IMR-90 (cell line): Measurements from ENCODE around the gene TBCC. TPM values are rescaled to one million over a fixed set of nuclear protein-coding genes. Genes with fewer than 3 reads are reported as not detected.

Experiments used
- ATAC-seq: fragments of 200-7000 bp; cut with Tn5 transposase; 2 replicates; pipeline ENCODE4 v1.9.1; 2020; ENCODE audit warnings: low read depth, mild to moderate bottlenecking, moderate library complexity
- BruUV-seq: library from RNA; stranded (reverse); fragments of 400-500 nt; replicated peaks from 2 replicates; lab custom pipeline; 2021; lab: Mats Ljungman, UMichigan
- CTCF ChIA-PET: fragments of 300-600 bp; formaldehyde crosslinking; extraction: SDS; loops from one replicate; lab custom pipeline; 2021; ENCODE audit warnings: antibody characterized with exemption; lab: Yijun Ruan, JAX
- POLR2A ChIA-PET: fragments of 300-600 bp; sonication (Branson Sonifier 250); formaldehyde crosslinking; loops from one replicate; lab custom pipeline; 2022; ENCODE audit warnings: antibody characterized with exemption; ENCODE audit not compliant: unreplicated experiment; lab: Charles Lee
- DNase-seq: peaks from one replicate; pipeline ENCODE4 v3.0.0; 2013
- H2AFZ ChIP-seq: replicated peaks from 2 replicates; pipeline ENCODE3; 2013; ENCODE audit warnings: low read length, mild to moderate bottlenecking; ENCODE audit not compliant: poor library complexity
- H2AK5ac ChIP-seq: 2 replicates; pipeline ENCODE4 v1.6.1; 2013; ENCODE audit warnings: low read depth, low read length, inconsistent platforms
- H2AK9ac ChIP-seq: replicated peaks from 2 replicates; pipeline ENCODE3; 2013; ENCODE audit warnings: mild to moderate bottlenecking, low read depth, low read length, moderate library complexity; ENCODE audit not compliant: poor library complexity
- H2BK120ac ChIP-seq: 2 replicates; pipeline ENCODE4 v1.6.1; 2013; ENCODE audit warnings: low read depth, low read length, inconsistent platforms
- H2BK15ac ChIP-seq: 3 replicates; pipeline ENCODE4 v1.6.1; 2013; ENCODE audit warnings: low read depth, low read length, inconsistent platforms
- H2BK20ac ChIP-seq: 2 replicates; pipeline ENCODE4 v1.6.1; 2013; ENCODE audit warnings: low read depth, mild to moderate bottlenecking, inconsistent platforms, low read length, moderate library complexity
- H2BK5ac ChIP-seq: 2 replicates; pipeline ENCODE4 v1.6.1; 2013; ENCODE audit warnings: mild to moderate bottlenecking, low read depth, low read length, inconsistent platforms; ENCODE audit not compliant: poor library complexity, severe bottlenecking
- H3K14ac ChIP-seq: replicated peaks from 2 replicates; pipeline ENCODE4 v1.6.1; 2013; ENCODE audit warnings: low read depth, low read length, inconsistent platforms
- H3K18ac ChIP-seq: 2 replicates; pipeline ENCODE4 v1.6.1; 2013; ENCODE audit warnings: low read depth, low read length, control low read depth
- H3K23ac ChIP-seq: 2 replicates; pipeline ENCODE4 v1.6.1; 2013; ENCODE audit warnings: low read depth, low read length, inconsistent platforms
- H3K27ac ChIP-seq: 2 replicates; pipeline ENCODE4 v1.5.1; 2013; ENCODE audit warnings: mild to moderate bottlenecking, control low read depth, low read length; ENCODE audit not compliant: insufficient read depth
- H3K27me3 ChIP-seq: 2 replicates; pipeline ENCODE4 v1.6.1; 2013; ENCODE audit warnings: low read length; ENCODE audit not compliant: control insufficient read depth, insufficient read depth
- H3K36me3 ChIP-seq: 2 replicates; pipeline ENCODE4 v1.6.1; 2013; ENCODE audit warnings: low read length, mixed read lengths; ENCODE audit not compliant: control insufficient read depth, insufficient read depth
- H3K4ac ChIP-seq: 2 replicates; pipeline ENCODE4 v1.6.1; 2013; ENCODE audit warnings: low read depth, low read length, inconsistent platforms
- H3K4me1 ChIP-seq: 2 replicates; pipeline ENCODE4 v1.6.1; 2013; ENCODE audit warnings: low read length, mixed read lengths; ENCODE audit not compliant: control insufficient read depth, insufficient read depth
- H3K4me2 ChIP-seq: 2 replicates; pipeline ENCODE4 v1.6.1; 2013; ENCODE audit warnings: low read depth, mild to moderate bottlenecking, control low read depth, low read length, moderate library complexity
- H3K4me3 ChIP-seq: 2 replicates; pipeline ENCODE4 v1.5.1; 2013; ENCODE audit warnings: low read depth, mild to moderate bottlenecking, control low read depth, low read length, moderate library complexity; ENCODE audit not compliant: insufficient read depth
- H3K56ac ChIP-seq: 2 replicates; pipeline ENCODE4 v1.6.1; 2013; ENCODE audit warnings: low read length, inconsistent platforms; ENCODE audit not compliant: insufficient read depth; ENCODE audit errors: extremely low read depth
- H3K79me1 ChIP-seq, 2 experiments: 2 replicates each; pipeline ENCODE4 v1.6.1; 2013; ENCODE audit warnings: low read length in 2 of 2, inconsistent platforms in 1 of 2, low read depth in 1 of 2
- H3K9ac ChIP-seq: 2 replicates; pipeline ENCODE4 v1.6.1; 2013; ENCODE audit warnings: low read depth, low read length, control low read depth
- H3K9me1 ChIP-seq: 2 replicates; pipeline ENCODE4 v1.6.1; 2013; ENCODE audit warnings: low read length, inconsistent platforms; ENCODE audit not compliant: insufficient read depth
- H3K9me3 ChIP-seq: 2 replicates; pipeline ENCODE4 v1.6.1; 2013; ENCODE audit warnings: low read length; ENCODE audit not compliant: control insufficient read depth, insufficient read depth
- H4K20me1 ChIP-seq: 2 replicates; pipeline ENCODE4 v1.6.1; 2013; ENCODE audit warnings: low read length, inconsistent platforms; ENCODE audit not compliant: insufficient read depth
- H4K5ac ChIP-seq: 2 replicates; pipeline ENCODE4 v1.6.1; 2013; ENCODE audit warnings: mild to moderate bottlenecking, low read depth, low read length, control low read depth
- H4K8ac ChIP-seq, 2 experiments: 2 replicates each; pipeline ENCODE4 v1.6.1; 2013; ENCODE audit warnings: low read depth in 2 of 2, low read length in 2 of 2, control low read depth in 1 of 2, inconsistent platforms in 1 of 2
- H4K91ac ChIP-seq: 2 replicates; pipeline ENCODE4 v1.6.1; 2013; ENCODE audit warnings: low read depth, low read length, inconsistent platforms; ENCODE audit not compliant: insufficient read depth
- FOS ChIP-seq: fragments of 150-350 bp; IDR thresholded peaks from 2 replicates; pipeline ENCODE4 v1.6.1; 2016; ENCODE audit warnings: low read depth, low read length
- MAFK ChIP-seq: IDR thresholded peaks from 2 replicates; pipeline ENCODE4 v1.6.1; 2012; ENCODE audit warnings: low read depth, low read length, improper control_type of control experiment
- MAZ ChIP-seq: IDR thresholded peaks from 2 replicates; pipeline ENCODE4 v1.6.1; 2012; ENCODE audit warnings: low read depth, mild to moderate bottlenecking, low read length, improper control_type of control experiment, moderate library complexity, borderline replicate concordance
- WGBS, 2 experiments: methylation state at CpG; one replicate each; pipeline versions ENCODE4 v1.1.5 to v1.1.7; 2013; ENCODE audit warnings: missing lambda C conversion rate in 2 of 2; ENCODE audit not compliant: insufficient read length in 1 of 2; ENCODE audit errors: extremely low coverage in 2 of 2; 5-methylcytosine and 5-hydroxymethylcytosine counted together
- dilution Hi-C: fragments of 300-500 bp; cut with HindIII; formaldehyde crosslinking; loops from one replicate; pipeline ENCODE4 v1.14.3; 2018; ENCODE audit warnings: low sequenced_read_pairs; ENCODE audit not compliant: unreplicated experiment
- in situ Hi-C: fragments of 300-500 bp; cut with MboI; formaldehyde crosslinking; loops from 3 replicates; pipeline ENCODE4 v1.14.3; 2019; ENCODE audit warnings: low sequenced_read_pairs, inconsistent platforms, mixed read lengths
- intact Hi-C: fragments of 100-400 bp; cut with micrococcal nuclease; formaldehyde crosslinking; loops from 2 replicates; pipeline ENCODE4 v1.10.0; 2022
- polyA plus RNA-seq, 3 experiments: library from polyadenylated mRNA; depleted of rRNA; stranded (reverse); fragments of >200 nt; gene quantifications; 2 replicates each; pipeline ENCODE4 v1.2.3, GENCODE V29; 2012; ENCODE audit warnings: low replicate concordance in 1 of 3
- total RNA-seq: library from RNA; depleted of rRNA; stranded (reverse); fragments of >200 nt; gene quantifications from 2 replicates; pipeline ENCODE4 v1.2.3, GENCODE V29; 2012
- TF ChIP-seq, protein P1 (sequence below): fragments of 150-350 bp; IDR thresholded peaks from 2 replicates; pipeline ENCODE4 v1.6.1; 2016; ENCODE audit warnings: low read depth, mild to moderate bottlenecking, low read length, moderate library complexity, borderline replicate concordance

The TBCC gene
- total and polyA plus RNA-seq, 2 of the 4 experiments (the other 2 are of a cell fraction): 23.0 to 32.6 TPM

DNA sequence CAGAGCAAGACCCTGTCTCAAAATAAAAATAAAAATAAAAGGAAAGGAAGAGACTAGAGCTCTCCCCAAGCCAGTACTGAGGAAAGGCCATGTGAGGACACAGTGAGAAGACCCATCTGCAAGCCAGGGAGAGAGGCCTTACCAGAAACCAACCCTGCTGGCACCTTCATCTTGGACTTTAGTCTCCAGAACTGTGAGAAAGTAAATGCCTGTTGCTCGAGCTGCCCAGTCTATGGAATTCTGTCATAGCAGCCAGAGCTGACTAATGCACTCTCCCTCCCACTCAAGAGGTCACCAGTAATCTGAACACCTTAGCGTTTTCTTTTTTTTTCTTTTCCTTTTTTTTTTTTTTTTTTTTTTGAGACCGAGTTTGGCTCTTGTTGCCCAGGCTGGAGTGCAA, 16.2 kb downstream of the TBCC start:
- dilution Hi-C loops: no loop called here

More for the DNA sequence above, 16.2 kb downstream of the TBCC start:
- peaks cover 0 to 9% of the 10 kb centered on the region in 2 experiments; a peak in 2 of 4 replicates for H3K79me1 ChIP-seq
- BruUV-seq: no TSS peak
- POLR2A ChIA-PET: interaction anchor here (0.6 kb wide), 1 partner anchor 150 kb away, joined by 7 read pairs; no protein-coding TSS in a partner anchor
- peaks cover 9% of the 10 kb centered on the region for H3K4me1 ChIP-seq
- H3K56ac ChIP-seq: no peak overlapping the region
- no peaks in the 10 kb centered on the region for H3K9me3 ChIP-seq
- no peak overlapping the region for H2BK120ac ChIP-seq
- H2AFZ ChIP-seq: peak overlapping the region; percentile 74
- WGBS, 2 experiments: no CpG with 5 or more reads among the region's 3 CpGs
- H2AK9ac ChIP-seq: peak overlapping the region; percentile 79
- H3K9ac ChIP-seq: no peak overlapping the region
- no peak overlapping the region for H4K5ac ChIP-seq
- no peak overlapping the region; the same call in 1 of the 2 replicates for H3K4ac ChIP-seq
- H2BK20ac ChIP-seq: 0 out of 2 replicates have a peak overlapping the region, but pooled peaks have one; percentile 10
- peak; percentile 47 for DNase-seq
- TF ChIP-seq, protein P1, sequence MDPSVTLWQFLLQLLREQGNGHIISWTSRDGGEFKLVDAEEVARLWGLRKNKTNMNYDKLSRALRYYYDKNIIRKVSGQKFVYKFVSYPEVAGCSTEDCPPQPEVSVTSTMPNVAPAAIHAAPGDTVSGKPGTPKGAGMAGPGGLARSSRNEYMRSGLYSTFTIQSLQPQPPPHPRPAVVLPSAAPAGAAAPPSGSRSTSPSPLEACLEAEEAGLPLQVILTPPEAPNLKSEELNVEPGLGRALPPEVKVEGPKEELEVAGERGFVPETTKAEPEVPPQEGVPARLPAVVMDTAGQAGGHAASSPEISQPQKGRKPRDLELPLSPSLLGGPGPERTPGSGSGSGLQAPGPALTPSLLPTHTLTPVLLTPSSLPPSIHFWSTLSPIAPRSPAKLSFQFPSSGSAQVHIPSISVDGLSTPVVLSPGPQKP: no peak
- TF ChIP-seq FOS (no peak), MAZ (no peak), MAFK (no peak)
- CTCF ChIA-PET: interaction anchor here (0.6 kb wide), 1 partner anchor 60 kb away, joined by 4 read pairs; no protein-coding TSS in a partner anchor
- H3K23ac ChIP-seq: peak overlapping the region; percentile 57; the same call in 1 of the 2 replicates
- no peak overlapping the region for H4K91ac ChIP-seq
- no peak overlapping the region for H3K27ac ChIP-seq
- no peaks in the 10 kb centered on the region for H3K27me3 ChIP-seq
- no peaks in the 10 kb centered on the region for H3K36me3 ChIP-seq
- 0 out of 4 replicates have a peak overlapping the region, but pooled peaks of 1 of the 2 experiments have one; percentile 9 for H4K8ac ChIP-seq
- H3K4me2 ChIP-seq: no peak overlapping the region
- no peaks in the 10 kb centered on the region for H4K20me1 ChIP-seq
- no peak overlapping the region for H3K4me3 ChIP-seq
- peak; percentile 19; the same call in 1 of the 2 replicates for ATAC-seq
- no peak overlapping the region for H2BK5ac ChIP-seq
- H2BK15ac ChIP-seq: no peak overlapping the region
- H2AK5ac ChIP-seq: no peak overlapping the region
- peaks cover 6% of the 10 kb centered on the region; the same call in 1 of the 2 replicates for H3K9me1 ChIP-seq
- intact Hi-C loops: no loop called here
- in situ Hi-C loops: no loop called here
- H3K18ac ChIP-seq: no peak overlapping the region
- H3K14ac ChIP-seq: no peak overlapping the region
